HepG2 (cell line): ENCODE measurements around the gene NSUN6. TPM values are rescaled to one million over a fixed set of nuclear protein-coding genes. Genes with fewer than 3 reads are reported as not detected.

Experiments used
- ADNP ChIP-seq: sonication (generic); formaldehyde crosslinking; IDR thresholded peaks from 2 replicates; pipeline ENCODE4 v1.4.0; 2020; ENCODE audit warnings: missing genetic modification reagents
- AGO2 ChIP-seq: fragments of 200-400 bp; formaldehyde crosslinking; optimal IDR thresholded peaks from 2 replicates; pipeline ENCODE3; 2017; ENCODE audit warnings: mild to moderate bottlenecking, low read depth, low read length, moderate library complexity
- ATF3 ChIP-seq: sonication (generic); formaldehyde crosslinking; IDR thresholded peaks from 2 replicates; pipeline ENCODE4 v1.4.0; 2020; ENCODE audit warnings: missing genetic modification reagents
- ATM ChIP-seq: fragments of 450-650 bp; IDR thresholded peaks from 2 replicates; pipeline ENCODE4 v1.7.1; 2017; ENCODE audit warnings: mild to moderate bottlenecking, borderline replicate concordance
- CBX5 ChIP-seq: sonication (generic); formaldehyde crosslinking; IDR thresholded peaks from 2 replicates; pipeline ENCODE4 v1.4.0; 2020; ENCODE audit warnings: missing genetic modification reagents, borderline replicate concordance
- DDIT3 ChIP-seq: sonication (generic); formaldehyde crosslinking; IDR thresholded peaks from 2 replicates; pipeline ENCODE4 v1.4.0; 2020; ENCODE audit warnings: mild to moderate bottlenecking, missing genetic modification reagents
- MTF1 ChIP-seq: sonication (generic); formaldehyde crosslinking; IDR thresholded peaks from 2 replicates; pipeline ENCODE4 v1.5.0; 2020; ENCODE audit warnings: missing genetic modification reagents
- PRDM4 ChIP-seq: sonication (generic); formaldehyde crosslinking; IDR thresholded peaks from 2 replicates; pipeline ENCODE4 v1.9.0; 2021; ENCODE audit warnings: missing genetic modification reagents, borderline replicate concordance
- PREB ChIP-seq: sonication (generic); formaldehyde crosslinking; IDR thresholded peaks from 2 replicates; pipeline ENCODE4 v1.4.0; 2020; ENCODE audit warnings: missing genetic modification reagents
- RNF2 ChIP-seq: fragments of 450-650 bp; conservative IDR thresholded peaks from 2 replicates; pipeline ENCODE4 v1.6.1; 2016; ENCODE audit warnings: low read depth
- SETDB1 ChIP-seq: sonication (generic); formaldehyde crosslinking; IDR thresholded peaks from 2 replicates; pipeline ENCODE4 v1.5.1; 2020; ENCODE audit warnings: missing genetic modification reagents, mild to moderate bottlenecking, borderline replicate concordance
- SMARCE1 ChIP-seq: fragments of 450-650 bp; IDR thresholded peaks from 2 replicates; pipeline ENCODE4 v1.6.1; 2017; ENCODE audit warnings: borderline replicate concordance
- SNAPC5 ChIP-seq: sonication (generic); formaldehyde crosslinking; IDR thresholded peaks from 2 replicates; pipeline ENCODE4 v1.8.1; 2023; ENCODE audit warnings: mild to moderate bottlenecking, missing genetic modification reagents, borderline replicate concordance
- TEAD2 ChIP-seq: sonication (generic); formaldehyde crosslinking; IDR thresholded peaks from 2 replicates; pipeline ENCODE4 v1.9.0; 2021; ENCODE audit warnings: missing genetic modification reagents
- THAP7 ChIP-seq: sonication (generic); formaldehyde crosslinking; IDR thresholded peaks from 2 replicates; pipeline ENCODE4 v1.8.1; 2023; ENCODE audit warnings: mild to moderate bottlenecking, missing genetic modification reagents
- ZBTB2 ChIP-seq: sonication (generic); formaldehyde crosslinking; IDR thresholded peaks from 2 replicates; pipeline ENCODE4 v1.8.0; 2022; ENCODE audit warnings: low read depth, missing genetic modification reagents
- ZBTB7A ChIP-seq: sonication (generic); formaldehyde crosslinking; IDR thresholded peaks from 2 replicates; pipeline ENCODE4 v1.8.0; 2022; ENCODE audit warnings: mild to moderate bottlenecking, missing genetic modification reagents
- ZMYM2 ChIP-seq: sonication (generic); formaldehyde crosslinking; IDR thresholded peaks from 2 replicates; pipeline ENCODE4 v1.8.0; 2022; ENCODE audit warnings: mild to moderate bottlenecking, missing genetic modification reagents
- ZNF235 ChIP-seq: sonication (generic); formaldehyde crosslinking; IDR thresholded peaks from 2 replicates; pipeline ENCODE4 v1.8.1; 2023; ENCODE audit warnings: mild to moderate bottlenecking, missing genetic modification reagents, borderline replicate concordance
- ZNF382 ChIP-seq: sonication (generic); formaldehyde crosslinking; IDR thresholded peaks from 2 replicates; pipeline ENCODE4 v1.5.0; 2020; ENCODE audit warnings: missing genetic modification reagents, mild to moderate bottlenecking, borderline replicate concordance
- ZNF570 ChIP-seq: sonication (generic); formaldehyde crosslinking; IDR thresholded peaks from 2 replicates; pipeline ENCODE4 v1.4.0; 2020; ENCODE audit warnings: mild to moderate bottlenecking, missing genetic modification reagents, borderline replicate concordance
- ZNF629 ChIP-seq: sonication (generic); formaldehyde crosslinking; conservative IDR thresholded peaks from 2 replicates; pipeline ENCODE4 v1.5.0; 2020; ENCODE audit warnings: missing genetic modification reagents
- ZNF782 ChIP-seq: sonication (generic); formaldehyde crosslinking; IDR thresholded peaks from 2 replicates; pipeline ENCODE4 v1.4.0; 2020; ENCODE audit warnings: missing genetic modification reagents, mild to moderate bottlenecking, borderline replicate concordance
- ZNF816 ChIP-seq: sonication (generic); formaldehyde crosslinking; IDR thresholded peaks from 2 replicates; pipeline ENCODE4 v1.8.0; 2022; ENCODE audit warnings: missing genetic modification reagents, mild to moderate bottlenecking, borderline replicate concordance
- polyA plus RNA-seq, 8 experiments: library from polyadenylated mRNA; depleted of rRNA in 3 of 8; stranded (reverse) in 7 of 8; unstranded in 1 of 8; fragments of >200 nt; fragmentation: Illumina TruSeq in 4 of 8; extraction: Trizol in 4 of 8; gene quantifications; 2 replicates each; pipeline versions ENCODE4 v1.2.1 to v1.2.3, GENCODE V29; 2011 to 2016; ENCODE audit warnings: low read depth in 4 of 8, missing spikeins in 1 of 8, mixed read lengths in 1 of 8; ENCODE audit not compliant: insufficient read depth in 1 of 8
- total RNA-seq, 5 experiments: library from RNA; depleted of rRNA; stranded (reverse); fragments of >200 nt; fragmentation: Illumina TruSeq; extraction: Trizol; gene quantifications; 2 replicates each; pipeline ENCODE4 v1.2.3, GENCODE V29; 2016; ENCODE audit warnings: low read depth in 1 of 5

The NSUN6 gene
- total and polyA plus RNA-seq, 2 of the 13 experiments (the other 11 are each of a cell fraction or from before 2014, with no cell fraction given) = 17.2 to 19.3 TPM

GRCh38 chr10:18651324-18652007, at the start of gene NSUN6 (continued):
- TF ChIP-seq ZBTB2 (CRISPR knock-in tag) (no peak), ZMYM2 (CRISPR knock-in tag) (no peak), SMARCE1 (no peak), CBX5 (CRISPR knock-in tag) (peak; percentile 28; the same call in 1 of the 2 replicates), SNAPC5 (CRISPR knock-in tag) (no peak), THAP7 (CRISPR knock-in tag) (peak; percentile 82), ZNF570 (CRISPR knock-in tag) (no peak), ZBTB7A (no peak), SETDB1 (CRISPR knock-in tag) (no peak), TEAD2 (CRISPR knock-in tag) (no peak), ZNF629 (CRISPR knock-in tag) (no peak), PRDM4 (CRISPR knock-in tag) (no peak), ATF3 (CRISPR knock-in tag) (peak; percentile 34; the same call in 1 of the 2 replicates), ZNF816 (CRISPR knock-in tag) (peak; percentile 80), ZNF782 (CRISPR knock-in tag) (no peak), ADNP (CRISPR knock-in tag) (no peak), RNF2 (no peak), ZNF382 (CRISPR knock-in tag) (no peak), PREB (CRISPR knock-in tag) (no peak), DDIT3 (CRISPR knock-in tag) (no peak), ZNF235 (no peak), ATM (no peak), AGO2 (peak; percentile 50), MTF1 (CRISPR knock-in tag) (no peak)
